Measurements from ENCODE around the gene RBM5.
"Not testable (repeated sequence)": the region's sequence is repeated elsewhere in the genome, so short reads cannot be mapped to it uniquely, and the experiment has no call there.

RBM5 gene

DNA sequence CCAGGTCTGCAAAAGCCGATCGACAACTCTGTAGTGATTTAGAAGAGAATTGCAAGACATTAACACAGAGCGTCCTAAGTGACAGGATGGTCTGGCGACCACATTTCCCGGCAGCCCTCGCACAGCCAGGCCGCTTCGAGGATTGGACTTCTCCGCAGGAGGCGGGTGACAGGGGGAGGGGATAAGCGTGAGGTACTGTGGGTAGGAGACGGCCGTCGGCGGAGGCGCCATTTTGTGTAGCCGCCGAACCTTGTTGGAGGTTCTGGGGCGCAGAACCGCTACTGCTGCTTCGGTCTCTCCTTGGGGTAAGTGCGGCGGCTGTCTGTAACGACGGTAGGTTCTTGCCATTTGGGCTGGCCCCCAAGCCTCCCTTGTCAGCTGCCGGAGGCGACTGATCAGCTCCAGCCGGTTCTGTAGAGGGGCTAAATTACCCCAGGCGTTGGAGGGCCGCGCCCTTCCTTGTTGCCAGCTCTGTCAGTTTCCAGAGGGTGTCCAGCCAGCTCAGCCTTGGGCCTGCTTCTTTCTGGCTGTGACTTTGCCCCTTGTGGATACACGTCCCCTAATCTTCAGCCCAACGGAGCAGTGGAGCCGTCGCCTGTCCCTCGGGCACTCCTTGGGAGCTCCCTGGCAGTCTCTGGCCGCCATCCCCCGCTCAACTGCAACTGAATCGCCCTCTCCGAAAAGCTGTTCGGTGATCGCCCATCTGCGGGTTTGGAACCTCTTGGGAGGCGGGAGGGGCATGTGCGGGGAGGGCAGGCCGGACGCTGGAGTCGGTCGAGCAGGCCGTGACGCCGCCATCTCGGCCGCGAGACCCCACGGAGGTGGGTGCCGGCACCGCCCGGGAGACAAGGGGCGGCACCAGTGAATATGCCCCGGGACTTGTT is at the start of gene RBM5:
Gene RBM5 (plus strand): TSS at position 195 of the 884 bp plus-strand sequence. CDS start 1,516 bp downstream, outside the sequence.
- DNase-seq (ENCODE audit: low read depth in 2 of 2) = peak; percentile 78 to 86

DNA sequence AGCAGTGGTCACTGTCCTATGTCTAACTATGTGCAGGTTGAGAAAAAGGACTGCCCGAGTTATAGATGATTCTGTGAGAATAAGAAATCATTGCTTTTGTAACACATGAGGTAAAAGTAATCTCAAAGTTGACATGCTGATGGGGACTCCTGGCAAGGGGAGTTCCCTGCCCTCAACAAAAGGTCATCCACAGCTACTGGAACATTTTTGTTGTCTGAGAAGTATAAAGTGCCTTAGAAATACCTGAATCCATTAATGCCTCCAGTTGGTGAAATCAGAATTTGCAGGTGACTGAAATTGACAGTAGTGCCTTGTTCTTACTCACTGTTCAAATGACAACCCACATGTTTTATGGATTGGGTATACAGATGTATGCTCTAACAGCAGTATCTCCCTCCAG is 43.7 kb upstream of the RBM5 start:
- DNase-seq (ENCODE audit: low read depth in 2 of 2) = no peak

DNA sequence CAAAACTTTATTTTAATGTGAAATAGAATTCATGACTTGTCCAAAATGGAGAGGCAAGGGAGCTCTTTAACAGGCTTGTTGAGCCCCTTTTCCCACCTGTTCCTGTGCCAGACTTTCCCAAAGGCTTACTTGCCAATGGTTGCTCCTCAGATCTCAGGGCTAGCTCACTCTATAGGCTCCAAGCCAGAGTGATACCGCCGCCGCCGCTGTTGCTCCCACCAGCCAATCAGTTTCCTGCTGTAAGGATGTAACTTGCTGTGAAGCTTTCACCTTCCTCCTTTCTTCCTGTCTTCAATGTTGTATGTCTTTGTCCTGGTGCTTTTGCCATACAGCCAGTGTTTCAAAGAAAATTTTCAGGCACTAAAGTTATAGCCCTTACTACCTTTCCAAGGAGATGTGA is 41.3 kb upstream of the RBM5 start:
- DNase-seq (ENCODE audit: low read depth in 2 of 2) = no peak

DNA sequence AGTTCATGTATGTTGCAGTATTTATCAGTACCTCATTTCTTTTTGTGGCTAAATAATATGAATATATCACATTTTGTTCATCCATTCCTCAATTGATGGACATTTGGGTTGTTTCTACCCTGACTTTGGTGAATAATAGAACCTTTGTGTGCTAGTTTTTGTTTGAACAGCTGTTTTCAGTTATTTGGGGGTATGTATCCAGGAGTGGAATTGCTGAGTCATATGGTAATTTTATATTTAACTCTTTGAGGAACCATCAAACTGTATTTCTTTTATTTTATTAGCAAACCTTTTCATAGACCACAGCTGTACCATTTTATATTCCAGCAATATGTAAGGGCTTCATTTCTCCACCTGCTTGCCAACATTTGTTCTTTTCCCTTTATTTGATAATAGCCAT is 38.4 kb upstream of the RBM5 start:
- no peak for DNase-seq (ENCODE audit: low read depth in 2 of 2)

DNA sequence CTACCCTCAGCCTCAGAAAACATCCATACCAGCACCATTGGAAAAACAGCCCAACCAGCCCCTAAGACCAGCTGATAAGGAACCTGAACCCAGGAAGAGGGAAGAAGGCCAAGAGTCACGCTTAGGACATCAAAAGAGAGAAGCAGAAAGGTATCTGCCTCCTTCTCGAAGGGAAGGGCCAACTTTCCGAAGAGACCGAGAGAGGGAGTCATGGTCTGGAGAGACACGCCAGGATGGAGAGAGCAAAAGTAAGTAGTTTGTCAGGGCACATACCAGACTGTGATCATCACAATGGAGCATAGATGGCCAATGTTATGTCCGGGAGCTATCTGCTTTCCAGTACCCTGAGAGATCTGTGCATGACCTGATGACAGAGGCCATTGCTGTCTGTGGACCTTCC is 31.0 kb upstream of the RBM5 start:
- DNase-seq (ENCODE audit: low read depth in 2 of 2) = no peak

DNA sequence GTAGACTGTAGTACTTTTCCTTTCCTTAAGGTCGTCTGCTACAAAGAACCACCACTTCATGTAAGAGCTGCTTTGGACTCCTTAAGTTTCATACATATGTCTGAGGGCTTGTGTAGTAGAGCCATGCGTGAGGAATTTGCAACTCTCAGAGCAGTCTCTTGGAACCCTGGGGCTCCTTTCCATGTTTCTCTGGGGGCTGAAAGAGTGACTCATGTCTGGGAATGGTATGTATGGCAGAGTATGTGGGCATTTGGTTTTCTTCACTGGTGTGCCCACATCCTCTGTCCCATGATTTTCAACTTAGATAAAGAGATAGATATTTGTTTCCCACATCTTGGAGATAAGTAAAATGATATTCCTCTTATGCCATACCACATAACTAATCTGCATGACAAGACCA is 20.6 kb upstream of the RBM5 start:
- DNase-seq (ENCODE audit: low read depth in 2 of 2) = no peak

DNA sequence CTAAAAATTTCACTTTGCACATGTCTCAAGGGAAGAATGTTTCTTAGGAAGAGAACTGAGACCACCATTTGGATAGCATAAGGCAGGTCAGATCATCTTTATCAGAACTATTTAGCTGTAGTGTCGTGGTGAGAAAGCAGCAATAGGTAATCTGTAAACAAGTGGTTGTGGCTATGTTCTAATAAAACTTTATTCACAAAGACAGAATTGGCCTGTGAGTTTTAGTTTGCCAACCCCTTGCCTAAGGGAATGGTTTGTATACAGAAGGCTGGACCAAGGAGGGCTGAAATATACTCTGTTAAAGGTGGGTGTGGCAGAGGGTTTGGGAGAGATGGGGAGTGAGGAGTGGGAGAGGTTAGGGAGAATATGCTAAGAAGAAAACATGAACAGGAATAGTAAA is 10.6 kb upstream of the RBM5 start:
- no peak for DNase-seq (ENCODE audit: low read depth in 2 of 2)

DNA sequence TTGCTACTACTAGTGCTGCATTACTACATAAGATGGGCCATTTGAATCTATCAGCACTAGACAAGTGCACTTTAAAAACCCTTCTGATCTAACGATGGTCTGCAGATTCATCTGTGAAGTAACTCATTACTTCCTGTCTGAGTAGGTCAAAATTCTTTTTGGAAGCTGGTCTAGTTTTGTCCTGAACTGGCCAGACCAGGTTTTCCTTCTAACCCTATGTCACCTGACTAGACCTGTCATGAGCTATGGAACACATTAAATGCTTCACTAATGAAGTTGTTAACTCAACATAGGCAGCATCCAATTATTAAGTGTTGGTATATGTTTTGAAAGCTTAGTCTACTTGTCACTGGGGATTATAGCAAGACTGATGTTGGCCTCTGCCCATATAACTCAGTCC is 10.1 kb upstream of the RBM5 start:
- no peak for DNase-seq (ENCODE audit: low read depth in 2 of 2)

DNA sequence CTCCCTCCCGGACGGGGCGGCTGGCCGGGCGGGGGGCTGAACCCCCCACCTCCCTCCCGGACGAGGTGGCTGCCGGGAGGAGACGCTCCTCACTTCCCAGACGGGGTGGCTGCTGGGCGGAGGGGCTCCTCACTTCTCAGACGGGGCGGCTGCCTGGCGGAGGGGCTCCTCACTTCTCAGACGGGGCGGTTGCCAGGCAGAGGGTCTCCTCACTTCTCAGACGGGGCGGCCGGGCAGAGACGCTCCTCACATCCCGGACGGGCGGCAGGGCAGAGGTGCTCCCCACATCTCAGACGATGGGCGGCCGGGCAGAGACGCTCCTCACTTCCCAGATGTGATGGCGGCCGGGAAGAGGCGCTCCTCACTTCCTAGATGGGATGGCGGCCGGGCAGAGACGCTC is 3.8 kb upstream of the RBM5 start:
- not testable (repeated sequence) for DNase-seq (ENCODE audit: low read depth in 2 of 2)

DNA sequence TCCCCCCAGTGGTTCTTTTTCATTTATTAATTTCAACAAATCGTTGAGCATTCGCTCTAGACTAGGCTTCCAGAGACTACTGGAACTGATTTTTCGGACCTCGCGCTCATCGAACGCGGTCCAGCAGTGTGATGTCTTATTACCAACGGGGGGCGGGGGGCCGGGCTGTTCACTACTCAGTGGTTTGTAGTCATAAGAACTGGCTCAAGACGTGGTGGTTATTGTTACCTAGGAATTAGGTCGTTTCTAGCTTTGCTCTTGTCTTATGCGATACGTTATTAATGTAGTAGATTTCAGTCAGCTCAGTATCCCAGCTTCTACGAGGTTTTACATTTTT is 858 bp downstream of the RBM5 start:
- DNase-seq (ENCODE audit: low read depth in 2 of 2) = no peak

DNA sequence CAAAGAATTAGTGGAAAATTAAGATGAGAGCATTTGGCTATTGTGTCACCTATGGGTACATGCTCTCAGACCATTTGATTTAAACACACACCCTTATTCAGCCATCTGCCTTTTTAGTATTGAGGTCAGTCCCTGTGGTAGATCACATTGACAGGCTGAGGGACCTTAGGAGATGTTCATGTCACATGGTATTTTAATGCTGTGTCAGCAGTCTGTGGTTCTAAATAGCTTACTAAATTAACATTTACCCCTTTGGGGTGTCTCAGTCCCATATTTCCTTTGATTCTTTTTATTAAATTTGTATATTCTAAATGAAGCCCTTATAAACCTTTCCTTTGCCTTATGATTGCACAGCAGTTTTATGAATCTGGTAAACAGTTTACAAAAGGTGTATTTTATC is 2.3 kb downstream of the RBM5 start:
- DNase-seq (ENCODE audit: low read depth in 2 of 2) = no peak

DNA sequence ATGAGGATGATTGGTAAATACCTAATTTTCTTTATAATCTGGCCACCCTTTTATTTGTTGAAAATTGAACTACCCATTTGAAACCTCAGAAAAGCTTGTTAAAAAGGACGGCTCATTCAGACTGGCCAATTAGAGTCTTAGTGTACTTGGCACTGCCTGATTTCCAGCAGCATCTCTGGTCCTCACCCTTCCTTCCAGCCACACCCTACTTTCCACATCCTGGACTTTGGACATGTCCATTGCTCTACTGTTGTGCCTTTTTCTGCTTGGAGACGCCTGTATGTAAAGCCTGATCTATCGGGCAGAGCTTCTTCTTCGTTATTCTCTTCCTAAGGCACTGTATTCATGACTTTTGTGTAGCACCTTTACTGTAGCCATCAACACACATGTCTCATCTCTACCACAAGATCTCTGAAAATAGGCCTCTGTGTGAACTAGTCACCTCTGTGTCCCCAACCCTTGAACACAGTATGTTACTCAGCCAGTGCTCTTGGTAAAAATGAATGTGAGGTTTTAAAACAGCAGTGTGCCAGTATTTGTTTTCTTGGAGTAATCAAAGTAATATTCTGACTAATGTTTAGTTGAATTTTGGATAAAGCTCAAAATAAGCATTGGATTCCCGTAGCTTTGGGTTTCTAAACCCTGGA is 6.8 kb downstream of the RBM5 start:
- no peak for DNase-seq (ENCODE audit: low read depth in 2 of 2)

DNA sequence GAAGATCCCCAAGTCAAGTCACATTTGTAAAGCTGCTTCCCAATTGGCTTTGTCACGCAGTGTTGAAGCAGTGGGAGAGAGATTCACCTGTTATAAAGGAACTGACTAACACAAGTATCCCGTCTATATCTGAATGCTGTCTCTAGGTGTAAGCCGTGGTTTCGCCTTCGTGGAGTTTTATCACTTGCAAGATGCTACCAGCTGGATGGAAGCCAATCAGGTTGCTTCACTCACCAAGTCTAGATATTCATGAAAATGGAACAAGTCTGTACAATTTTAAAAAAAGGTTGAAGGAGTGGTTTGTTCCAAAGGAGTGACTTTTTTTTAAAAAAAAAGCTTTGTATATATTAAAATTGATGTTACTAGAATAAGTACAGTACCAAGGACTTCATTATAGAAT is 11.7 kb downstream of the RBM5 start:
- DNase-seq (ENCODE audit: low read depth in 2 of 2) = no peak

DNA sequence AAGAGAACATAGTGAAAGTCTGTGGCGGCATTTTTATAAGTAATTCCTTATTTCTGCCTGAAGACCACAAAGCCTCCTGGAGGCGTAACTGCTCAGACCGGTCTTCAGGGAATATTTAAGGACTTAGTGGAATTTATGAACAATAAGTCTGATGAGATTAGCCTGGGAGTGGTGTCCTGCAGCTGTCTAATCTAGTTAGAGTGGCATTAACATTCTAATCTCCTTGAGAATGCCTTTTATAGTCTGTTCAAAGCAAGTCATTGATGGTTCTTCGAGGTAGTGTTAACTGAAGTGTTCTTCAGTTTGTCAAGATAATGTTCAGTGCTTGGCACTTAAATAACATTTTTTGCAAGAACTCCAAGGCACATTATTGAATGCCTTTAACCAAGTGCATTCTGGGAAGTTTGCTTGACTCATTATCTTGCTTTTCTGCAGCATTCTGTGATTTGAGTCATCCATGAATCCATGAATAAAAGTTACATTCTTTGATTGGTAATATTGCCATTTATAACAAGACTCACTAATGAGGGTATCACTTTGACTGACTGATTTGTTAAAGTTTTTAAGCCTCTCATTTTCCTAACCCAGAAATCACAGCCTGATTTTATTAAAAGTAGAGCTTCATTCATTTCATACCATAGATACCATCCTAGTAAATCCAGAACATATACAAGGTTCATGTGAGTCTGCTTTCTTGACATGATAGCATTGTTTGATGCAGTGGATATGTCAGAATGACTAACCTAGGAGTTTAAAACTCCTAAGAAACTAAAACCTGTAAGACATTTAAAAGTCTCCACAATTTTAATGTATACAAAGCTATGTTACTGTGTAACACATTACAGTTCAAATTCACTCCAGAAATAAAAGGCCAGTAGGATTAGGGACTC is 12.5 kb downstream of the RBM5 start:
- no peak for DNase-seq (ENCODE audit: low read depth in 2 of 2)

DNA sequence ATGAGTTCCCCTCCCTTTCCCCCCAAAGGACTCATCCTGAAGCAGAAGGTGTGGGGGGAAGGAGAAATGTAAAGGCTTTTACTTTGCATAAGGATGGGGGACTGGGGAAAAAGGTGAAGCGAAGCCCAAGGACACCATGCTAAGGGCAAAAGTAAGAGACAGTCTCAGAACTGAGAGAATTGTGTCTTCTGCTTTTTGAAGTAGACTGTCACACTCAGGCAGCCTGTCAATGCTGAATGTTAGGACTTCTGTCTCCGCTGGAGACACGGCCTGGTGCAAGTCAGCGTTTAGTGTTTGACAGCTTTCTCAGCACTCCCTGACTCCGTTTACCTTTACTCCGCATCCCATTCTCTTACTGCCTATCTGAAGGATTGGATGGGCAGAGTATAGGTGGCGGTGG is 13.8 kb downstream of the RBM5 start:
- DNase-seq (ENCODE audit: low read depth in 2 of 2) = no peak

DNA sequence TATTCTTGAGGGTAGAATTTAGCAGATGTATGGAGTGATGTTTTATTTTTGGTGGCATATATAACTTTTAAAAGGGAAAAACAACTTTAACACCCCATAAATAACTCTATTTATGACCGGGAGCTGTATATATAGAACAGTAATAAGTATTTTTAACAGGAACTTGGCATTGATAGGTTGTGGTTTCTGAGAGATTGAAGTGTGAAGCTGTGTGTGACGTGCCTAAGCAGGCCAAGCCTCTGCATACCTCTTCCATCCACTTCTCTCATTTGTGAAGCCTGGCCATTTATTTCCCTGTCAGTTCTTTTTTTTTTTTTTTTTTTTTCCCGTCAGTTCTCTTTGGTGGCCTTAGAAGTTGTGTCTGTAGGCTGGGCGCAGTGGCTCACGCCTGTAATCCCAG is 23.0 kb downstream of the RBM5 start:
- DNase-seq (ENCODE audit: low read depth in 2 of 2) = no peak

DNA sequence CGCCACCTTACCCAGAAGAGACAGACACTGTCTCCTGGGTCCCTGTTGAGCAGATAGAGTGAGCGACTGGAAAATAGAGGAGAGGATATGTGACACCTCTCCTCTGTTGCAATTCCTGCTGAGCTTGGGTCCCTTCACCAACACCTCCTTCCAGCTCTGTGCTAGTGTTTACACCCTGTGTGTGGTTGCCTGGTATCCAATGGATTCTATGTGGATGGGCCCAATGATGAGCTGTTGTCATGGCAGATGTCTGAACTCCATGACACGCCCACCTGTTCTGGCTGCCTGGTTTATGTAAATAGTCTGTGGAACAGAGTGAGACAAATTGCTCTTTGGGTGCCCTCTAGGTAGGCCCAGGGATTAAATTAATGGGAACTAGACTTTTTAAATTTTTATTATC is 23.7 kb downstream of the RBM5 start:
- no peak for DNase-seq (ENCODE audit: low read depth in 2 of 2)

DNA sequence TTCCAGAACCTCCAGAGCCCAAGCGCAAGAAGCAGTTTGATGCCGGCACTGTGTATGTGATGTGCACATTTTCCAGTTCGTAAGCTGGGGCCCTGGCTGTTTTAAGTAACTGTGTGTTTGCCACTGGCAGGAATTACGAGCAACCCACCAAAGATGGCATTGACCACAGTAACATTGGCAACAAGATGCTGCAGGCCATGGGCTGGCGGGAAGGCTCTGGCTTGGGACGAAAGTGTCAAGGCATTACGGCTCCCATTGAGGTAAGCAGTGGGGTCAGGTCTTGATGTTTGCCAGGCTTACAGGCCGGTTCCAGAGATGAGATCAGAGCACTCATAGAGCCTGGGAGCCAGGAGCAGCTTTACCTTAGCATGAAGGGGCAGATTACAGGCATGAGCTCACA is 28.4 kb downstream of the RBM5 start:
- no peak for DNase-seq (ENCODE audit: low read depth in 2 of 2)

DNA sequence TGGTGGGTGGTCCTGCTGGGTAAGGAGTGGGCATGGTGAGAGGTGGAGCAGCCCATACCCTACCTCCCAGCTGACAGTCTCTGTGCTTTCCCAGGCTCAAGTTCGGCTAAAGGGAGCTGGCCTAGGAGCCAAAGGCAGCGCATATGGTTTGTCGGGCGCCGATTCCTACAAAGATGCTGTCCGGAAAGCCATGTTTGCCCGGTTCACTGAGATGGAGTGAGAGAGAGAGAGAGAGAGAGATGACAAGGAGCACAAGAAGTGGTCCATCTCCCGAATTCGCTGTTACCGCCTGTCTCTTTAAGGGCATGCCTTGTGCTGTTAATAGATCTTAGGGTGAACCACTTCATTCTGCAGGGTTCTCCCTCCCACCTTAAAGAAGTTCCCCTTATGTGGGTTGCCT is 29.5 kb downstream of the RBM5 start:
- no peak for DNase-seq (ENCODE audit: low read depth in 2 of 2)

DNA sequence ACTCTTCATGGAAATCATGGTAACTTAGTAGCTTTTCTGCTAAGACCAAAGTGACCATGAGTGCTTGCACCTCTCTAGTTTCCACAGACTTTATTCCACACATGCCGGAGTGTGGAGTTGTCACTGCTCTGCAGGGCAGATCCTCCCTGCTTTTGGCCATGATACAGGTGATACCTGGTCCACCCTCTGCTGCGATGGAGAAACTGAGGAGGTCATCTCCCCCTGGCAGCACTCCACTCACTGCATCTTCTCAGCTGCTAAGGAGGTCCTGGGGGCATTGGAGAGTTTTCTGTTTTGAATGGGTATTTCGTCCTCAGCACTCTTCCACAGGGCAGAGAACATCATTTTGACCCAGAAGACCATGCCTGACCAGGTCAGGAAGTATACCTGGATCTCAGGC is 31.1 kb downstream of the RBM5 start:
- no peak for DNase-seq (ENCODE audit: low read depth in 2 of 2)

DNA sequence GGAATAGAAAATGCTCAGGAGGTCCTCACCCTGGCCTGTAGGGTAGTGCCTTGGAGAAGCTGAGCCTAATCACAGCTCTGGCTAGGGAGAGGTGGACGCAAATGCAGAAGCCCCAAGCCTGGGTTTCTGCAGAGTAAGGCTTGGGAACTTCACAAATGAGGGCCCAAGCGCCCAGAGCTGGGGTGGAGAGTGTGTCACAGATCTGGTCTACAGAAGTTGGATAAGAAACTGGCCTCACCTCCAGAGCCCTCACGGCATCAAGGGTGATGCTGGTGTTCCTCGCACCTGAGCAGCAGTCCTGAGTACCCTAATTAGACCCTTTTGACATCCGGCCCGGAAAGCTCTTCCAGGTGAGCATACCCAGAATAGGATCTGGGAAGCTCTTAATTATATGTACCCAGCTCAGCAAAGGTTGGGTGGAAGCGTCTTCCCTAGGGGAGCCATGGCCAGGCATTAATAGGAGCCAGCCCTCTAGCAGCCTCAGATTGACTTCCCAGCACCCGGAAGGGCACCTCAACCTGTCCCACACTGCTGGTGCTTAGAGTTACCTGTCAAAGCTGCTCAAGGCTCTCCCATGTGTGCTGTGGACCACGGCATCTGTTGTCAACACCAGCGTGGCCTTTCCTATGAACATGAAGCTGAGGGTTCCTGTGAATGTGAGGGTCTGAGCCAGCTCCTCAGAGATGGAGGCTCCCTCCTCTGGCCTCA is 31.8 kb downstream of the RBM5 start:
- no peak for DNase-seq (ENCODE audit: low read depth in 2 of 2)

Data from stimulated activated CD8-positive, alpha-beta memory T cell treated with anti-CD3 and anti-CD28 coated beads, Interleukin-2, amount 100 ng/mL, for 1 hour (primary cell).